Measurements from ENCODE around the gene ZC3H12A.
A peak's percentile ranks its signal among the peaks of the same experiment; 100 is the strongest.

The ZC3H12A gene

GRCh38 chr1:37456614-37457013 lies 17.8 kb upstream of the ZC3H12A start:
- no peak for DNase-seq

- no peak for DNase-seq
Measured at GRCh38 chr1:37458551-37458950, 15.8 kb upstream of the ZC3H12A start.

- DNase-seq, result no peak
Measured at GRCh38 chr1:37461698-37462436, 12.5 kb upstream of the ZC3H12A start.

- DNase-seq, result no peak
Measured at GRCh38 chr1:37464443-37464842, 9.9 kb upstream of the ZC3H12A start.

GRCh38 chr1:37465593-37466517 lies 8.5 kb upstream of the ZC3H12A start:
- no peak for DNase-seq

GRCh38 chr1:37468037-37468436 lies 6.3 kb upstream of the ZC3H12A start:
- no peak for DNase-seq

GRCh38 chr1:37469386-37469785 lies 5.0 kb upstream of the ZC3H12A start:
- DNase-seq, result no peak

GRCh38 chr1:37471345-37472231 lies 2.8 kb upstream of the ZC3H12A start:
- DNase-seq, result no peak

- no peak for DNase-seq
Measured at GRCh38 chr1:37472281-37472680, 2.1 kb upstream of the ZC3H12A start.

GRCh38 chr1:37472994-37473393 lies 1.4 kb upstream of the ZC3H12A start:
- no peak for DNase-seq

GRCh38 chr1:37473431-37474045 lies 842 bp upstream of the ZC3H12A start:
- peak; percentile 52 for DNase-seq

- DNase-seq, result no peak
Measured at GRCh38 chr1:37474697-37475379, 458 bp downstream of the ZC3H12A start.

GRCh38 chr1:37475380-37476086 lies 1.2 kb downstream of the ZC3H12A start:
- DNase-seq, result no peak

GRCh38 chr1:37476087-37476452 lies 1.7 kb downstream of the ZC3H12A start:
- no peak for DNase-seq

GRCh38 chr1:37476460-37477197 lies 2.2 kb downstream of the ZC3H12A start:
- no peak for DNase-seq

GRCh38 chr1:37477198-37477931 lies 3.0 kb downstream of the ZC3H12A start:
- DNase-seq, result peak; percentile 85

GRCh38 chr1:37477946-37478345 lies 3.6 kb downstream of the ZC3H12A start:
- no peak for DNase-seq

GRCh38 chr1:37478451-37478881 lies 4.1 kb downstream of the ZC3H12A start:
- peak; percentile 55 for DNase-seq

- DNase-seq, result peak; percentile 48
Measured at GRCh38 chr1:37478890-37479254, 4.5 kb downstream of the ZC3H12A start.

All from stimulated activated naive CD4-positive, alpha-beta T cell treated with Interleukin-2 at 50 U/mL for 16 hours (primary cell).